GM12878 (cell line): ENCODE data around the gene TBC1D24. TPM values are rescaled to one million over a fixed set of nuclear protein-coding genes. Genes with fewer than 3 reads are reported as not detected.

Experiments
- ATAC-seq: fragments of 200-7000 bp; cut with Tn5 transposase; 3 replicates; pipeline ENCODE4 v1.9.1; 2020; ENCODE audit warnings: mild to moderate bottlenecking, moderate library complexity
- BruUV-seq: library from RNA; stranded (reverse); fragments of 400-500 nt; replicated peaks from 2 replicates; lab custom pipeline; 2021; lab: Mats Ljungman, UMichigan
- CTCF ChIA-PET: fragments of 300-600 bp; sonication (Branson Sonifier 250); formaldehyde crosslinking; extraction: SDS; loops from one replicate; lab custom pipeline; 2021; ENCODE audit warnings: inconsistent platforms; lab: Yijun Ruan, JAX
- POLR2A ChIA-PET: fragments of 350-600 bp; formaldehyde crosslinking; extraction: SDS; loops from one replicate; lab custom pipeline; 2021; ENCODE audit warnings: inconsistent platforms; lab: Charles Lee
- RAD21 ChIA-PET: fragments of 300-600 bp; sonication (Branson Sonifier 250); formaldehyde crosslinking; loops from one replicate; lab custom pipeline; 2023; ENCODE audit warnings: antibody characterized with exemption; ENCODE audit not compliant: unreplicated experiment; lab: Charles Lee
- SMC1A ChIA-PET: fragments of 300-600 bp; sonication (Branson Sonifier 250); formaldehyde crosslinking; loops from one replicate; lab custom pipeline; 2023; ENCODE audit not compliant: unreplicated experiment, uncharacterized antibody; lab: Charles Lee
- DNase-seq: peaks from one replicate; pipeline ENCODE4 v3.0.0-alpha.2; 2011; ENCODE audit warnings: low read depth, low spot score
- FAIRE-seq: peaks from 3 replicates; lab custom pipeline; 2011; peaks lifted over from hg19 to GRCh38; lab: Jason Lieb, UNC
- H2AFZ ChIP-seq: 2 replicates; pipeline ENCODE4 v1.6.0; 2011; ENCODE audit warnings: low read depth, low read length, control low read depth; ENCODE audit not compliant: control insufficient read depth
- H3K27ac ChIP-seq: 2 replicates; pipeline ENCODE4 v1.5.1; 2011; ENCODE audit warnings: control low read depth; ENCODE audit not compliant: control insufficient read depth, insufficient read depth
- H3K27me3 ChIP-seq, 2 experiments: replicated peaks in 1 of 2; 2 replicates each; pipeline versions ENCODE4 v1.6.0 to v1.6.1; 2011; ENCODE audit warnings: low read length in 1 of 2; ENCODE audit not compliant: control insufficient read depth in 2 of 2, insufficient read depth in 2 of 2
- H3K36me3 ChIP-seq, 2 experiments: 2 replicates each; pipeline ENCODE4 v1.5.1; 2011; ENCODE audit warnings: low read length in 1 of 2; ENCODE audit not compliant: control insufficient read depth in 2 of 2, insufficient read depth in 2 of 2
- H3K4me1 ChIP-seq: 2 replicates; pipeline ENCODE4 v1.6.1; 2011; ENCODE audit warnings: mild to moderate bottlenecking, low read length, moderate library complexity, mixed read lengths; ENCODE audit not compliant: control insufficient read depth, insufficient read depth
- H3K4me2 ChIP-seq: 2 replicates; pipeline ENCODE4 v1.6.0; 2011; ENCODE audit warnings: control low read depth; ENCODE audit not compliant: control insufficient read depth, insufficient read depth
- H3K4me3 ChIP-seq: fragments of 200-600 bp; sonication (generic); 2 replicates; pipeline ENCODE4 v1.5.1; 2016
- H3K79me2 ChIP-seq: 2 replicates; pipeline ENCODE4 v1.6.0; 2011; ENCODE audit warnings: low read length; ENCODE audit not compliant: control insufficient read depth, insufficient read depth
- H3K9ac ChIP-seq: 2 replicates; pipeline ENCODE4 v1.8.0; 2011; ENCODE audit warnings: low read length, control low read depth, mixed read lengths; ENCODE audit not compliant: control insufficient read depth, insufficient read depth
- H3K9me3 ChIP-seq: replicated peaks from 3 replicates; pipeline ENCODE4 v1.5.1; 2011; ENCODE audit warnings: mild to moderate bottlenecking, low read length; ENCODE audit not compliant: control insufficient read depth, insufficient read depth
- H4K20me1 ChIP-seq: 2 replicates; pipeline ENCODE4 v1.6.0; 2011; ENCODE audit not compliant: control insufficient read depth, insufficient read depth
- STAT3 ChIP-seq: IDR thresholded peaks from 2 replicates; pipeline ENCODE4 v1.6.1; 2011; ENCODE audit warnings: low read depth, low read length, improper control_type of control experiment
- WGBS: methylation state at CpG from one replicate; pipeline ENCODE4 v1.1.6; 2016; ENCODE audit warnings: low lambda C conversion rate; ENCODE audit not compliant: insufficient replicate concordance, insufficient coverage; ENCODE audit errors: missing lambda C conversion rate; 5-methylcytosine and 5-hydroxymethylcytosine counted together
- in situ Hi-C: fragments of 300-500 bp; cut with MboI; formaldehyde crosslinking; loops from 9 replicates; pipeline ENCODE4 v1.14.3; 2018; ENCODE audit warnings: mixed read lengths
- intact Hi-C: fragments of 100-400 bp; cut with micrococcal nuclease; formaldehyde crosslinking; loops from one replicate; pipeline ENCODE4 v1.14.2; 2022; ENCODE audit not compliant: unreplicated experiment
- polyA plus RNA-seq, 11 experiments: library from polyadenylated mRNA; depleted of rRNA in 4 of 11; unstranded in 6 of 11; stranded (reverse) in 5 of 11; fragments of >200 nt; fragmentation: Nextera tagmentation in 4 of 11; fragmentation: Illumina TruSeq in 1 of 11; extraction: Ambion mirVana in 4 of 11; extraction: Trizol in 1 of 11; gene quantifications; 1 replicate in 1 of 11; 2 replicates in 10 of 11; pipeline versions ENCODE4 v1.2.1 to v1.2.3, GENCODE V29; 2011 to 2016; ENCODE audit warnings: inconsistent platforms in 2 of 11, missing spikeins in 2 of 11, low read depth in 1 of 11
- total RNA-seq, 4 experiments: library from RNA; depleted of rRNA in 3 of 4; stranded (reverse); fragments of >200 nt in 3 of 4; fragmentation: Illumina TruSeq in 1 of 4; extraction: Trizol in 1 of 4; gene quantifications; 2 replicates each; pipeline versions ENCODE4 v1.2.1 to v1.2.3, GENCODE V29; 2013 to 2021
- TF ChIP-seq, protein P1 (sequence below): fragments of 450-650 bp; IDR thresholded peaks from 2 replicates; pipeline ENCODE4 v1.6.1; 2016; ENCODE audit warnings: mild to moderate bottlenecking

Gene TBC1D24
- total and polyA plus RNA-seq, 10 of the 15 experiments (the other 5 are each of a cell fraction or from before 2014, with no cell fraction given): 1.1 to 9.6 (median 4.5) TPM

GRCh38 chr16:2515180-2515851 lies 40.4 kb downstream of the TBC1D24 start:
- Histone ChIP-seq H3K9me3 (no peaks in the 10 kb centered on the region), H3K4me2 (peak overlapping the region; percentile 64), H3K79me2 (peaks cover 56% of the 10 kb centered on the region), H3K4me3 (peak overlapping the region; percentile 75), H4K20me1 (peaks cover 6% of the 10 kb centered on the region; the same call in 1 of the 2 replicates), H3K27ac (peak overlapping the region; percentile 69), H3K27me3 (no peaks in the 10 kb centered on the region), H2AFZ (no peak overlapping the region), H3K9ac (peak overlapping the region; percentile 93), H3K36me3 (peaks cover 6 to 13% of the 10 kb centered on the region in 2 experiments; a peak in 3 of 4 replicates), H3K4me1 (peaks cover 16% of the 10 kb centered on the region)
- ChIA-PET SMC1A (no interaction called here), CTCF (interaction anchor here (0.8 to 1.6 kb wide), 3 partner anchors 8 to 85 kb away, joined by 3 to 7 read pairs (median 4); partner anchors contain the start of gene CCNF), RAD21 (interaction anchor here (0.7 kb wide), 1 partner anchor 452 kb away, joined by 3 read pairs; no protein-coding TSS in a partner anchor), POLR2A (interaction anchor here (0.6 to 2.4 kb wide), 4 partner anchors 8 to 27 kb away, joined by 4 to 8 read pairs (median 5); partner anchors contain the start of gene PDPK1)
- ATAC-seq (no peak), DNase-seq (no peak), FAIRE-seq (no peak)
- TF ChIP-seq STAT3: no peak
- TF ChIP-seq, protein P1, sequence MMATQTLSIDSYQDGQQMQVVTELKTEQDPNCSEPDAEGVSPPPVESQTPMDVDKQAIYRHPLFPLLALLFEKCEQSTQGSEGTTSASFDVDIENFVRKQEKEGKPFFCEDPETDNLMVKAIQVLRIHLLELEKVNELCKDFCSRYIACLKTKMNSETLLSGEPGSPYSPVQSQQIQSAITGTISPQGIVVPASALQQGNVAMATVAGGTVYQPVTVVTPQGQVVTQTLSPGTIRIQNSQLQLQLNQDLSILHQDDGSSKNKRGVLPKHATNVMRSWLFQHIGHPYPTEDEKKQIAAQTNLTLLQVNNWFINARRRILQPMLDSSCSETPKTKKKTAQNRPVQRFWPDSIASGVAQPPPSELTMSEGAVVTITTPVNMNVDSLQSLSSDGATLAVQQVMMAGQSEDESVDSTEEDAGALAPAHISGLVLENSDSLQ: peak; percentile 76
- intact Hi-C loops: no loop called here
- WGBS: 16% methylated on average over 14 of the region's 14 CpGs
- no TSS peak for BruUV-seq
- in situ Hi-C loops: no loop called here
